Measurements from ENCODE around the gene APOBEC3A. TPM values are rescaled to one million over a fixed set of nuclear protein-coding genes. Genes with fewer than 3 reads are reported as not detected.
A peak's percentile ranks its signal among the peaks of the same experiment; 100 is the strongest.

Gene APOBEC3A
- polyA plus RNA-seq, 1 experiment, result not detected

DNA sequence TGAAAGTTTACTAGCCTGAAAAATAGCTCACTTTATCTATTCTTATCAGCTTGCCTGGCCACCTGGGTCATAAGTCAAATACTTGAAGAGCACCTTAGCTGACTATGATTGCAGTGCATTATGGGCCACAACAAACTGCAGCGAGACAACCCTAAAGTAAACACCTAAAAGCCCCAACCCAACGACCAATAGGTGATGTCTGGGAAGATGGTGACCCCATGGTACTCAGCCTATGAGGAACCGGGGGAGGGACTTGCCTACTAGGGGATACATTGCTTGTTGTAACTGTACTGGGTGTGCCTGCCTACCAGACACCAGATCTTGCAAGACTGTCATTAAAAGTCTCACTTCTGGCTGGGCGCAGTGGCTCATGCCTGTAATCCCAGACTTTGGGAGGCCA lies 35.6 kb upstream of the APOBEC3A start:
- CTCF ChIA-PET, result no interaction called here

DNA sequence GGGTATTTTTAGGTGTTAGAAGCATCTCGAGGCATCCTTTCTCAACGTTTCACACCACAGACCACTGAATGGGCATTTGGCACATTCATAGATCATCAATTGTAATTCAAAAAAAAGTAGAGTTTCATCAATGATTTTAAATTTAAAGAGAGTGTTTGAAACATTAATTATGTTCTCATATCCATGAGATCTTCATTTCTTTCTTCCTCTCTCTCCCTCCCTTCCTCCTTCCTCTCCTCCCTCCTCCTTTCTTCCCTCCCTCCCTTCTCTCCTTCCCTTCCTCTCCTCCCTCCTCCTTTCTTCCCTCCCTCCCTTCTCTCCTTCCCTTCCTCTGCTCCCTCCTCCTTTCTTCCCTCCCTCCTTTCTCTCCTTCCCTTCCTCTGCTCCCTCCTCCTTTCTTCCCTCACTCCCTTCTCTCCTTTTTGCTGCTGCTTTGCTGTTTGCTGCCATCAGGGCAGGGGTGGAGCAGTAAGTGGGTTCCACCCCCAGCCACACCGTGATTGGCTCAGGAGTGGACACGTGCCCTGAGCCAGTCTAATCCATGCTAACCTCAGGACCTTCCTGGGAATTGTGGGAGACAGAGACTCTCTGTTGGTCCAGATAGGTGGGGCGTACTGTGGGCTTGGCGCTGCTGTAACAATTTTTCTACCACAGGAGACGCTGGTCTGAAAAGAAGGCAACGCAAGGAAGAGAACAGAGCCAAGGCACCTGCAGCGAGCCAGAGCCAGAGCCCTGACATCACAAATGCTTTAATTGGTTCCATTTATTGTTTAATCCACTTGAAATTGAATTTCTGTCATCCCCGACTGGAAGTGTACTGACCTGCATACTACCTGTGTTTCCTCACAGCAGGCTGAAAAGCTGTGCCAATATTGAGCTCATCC lies 33.7 kb upstream of the APOBEC3A start:
- peak; percentile 34 for DNase-seq (ENCODE audit: low read depth)
- Histone ChIP-seq H3K4me3 (ENCODE audit: low read depth, low read length) (peak overlapping the region; percentile 0; the same call in 1 of the 2 replicates), H3K36me3 (ENCODE audit: control insufficient read depth, insufficient read depth, low read length) (no peaks in the 10 kb centered on the region), H3K27me3 (ENCODE audit: control insufficient read depth, insufficient read depth, low read length) (no peaks in the 10 kb centered on the region)
- POLR2A ChIA-PET, result no interaction called here
- CTCF ChIA-PET, result interaction anchor here (1.3 to 5.1 kb wide), 2 partner anchors 10 to 53 kb away, joined by 6 to 50 read pairs; partner anchors contain the start of gene CBX6
- TF ChIP-seq, protein P1, sequence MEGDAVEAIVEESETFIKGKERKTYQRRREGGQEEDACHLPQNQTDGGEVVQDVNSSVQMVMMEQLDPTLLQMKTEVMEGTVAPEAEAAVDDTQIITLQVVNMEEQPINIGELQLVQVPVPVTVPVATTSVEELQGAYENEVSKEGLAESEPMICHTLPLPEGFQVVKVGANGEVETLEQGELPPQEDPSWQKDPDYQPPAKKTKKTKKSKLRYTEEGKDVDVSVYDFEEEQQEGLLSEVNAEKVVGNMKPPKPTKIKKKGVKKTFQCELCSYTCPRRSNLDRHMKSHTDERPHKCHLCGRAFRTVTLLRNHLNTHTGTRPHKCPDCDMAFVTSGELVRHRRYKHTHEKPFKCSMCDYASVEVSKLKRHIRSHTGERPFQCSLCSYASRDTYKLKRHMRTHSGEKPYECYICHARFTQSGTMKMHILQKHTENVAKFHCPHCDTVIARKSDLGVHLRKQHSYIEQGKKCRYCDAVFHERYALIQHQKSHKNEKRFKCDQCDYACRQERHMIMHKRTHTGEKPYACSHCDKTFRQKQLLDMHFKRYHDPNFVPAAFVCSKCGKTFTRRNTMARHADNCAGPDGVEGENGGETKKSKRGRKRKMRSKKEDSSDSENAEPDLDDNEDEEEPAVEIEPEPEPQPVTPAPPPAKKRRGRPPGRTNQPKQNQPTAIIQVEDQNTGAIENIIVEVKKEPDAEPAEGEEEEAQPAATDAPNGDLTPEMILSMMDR (IDR thresholded peaks at IDR 0.05; ENCODE audit: insufficient read depth, low read depth, low read length), result peak; percentile 52

More for the DNA sequence above, 35.6 kb upstream of the APOBEC3A start:
- Histone ChIP-seq H3K4me3 (ENCODE audit: low read depth, low read length) (no peak overlapping the region), H3K36me3 (ENCODE audit: control insufficient read depth, insufficient read depth, low read length) (no peaks in the 10 kb centered on the region), H3K27me3 (ENCODE audit: control insufficient read depth, insufficient read depth, low read length) (peaks cover 2% of the 10 kb centered on the region; the same call in 1 of the 2 replicates)
- TF ChIP-seq, protein P1 (IDR thresholded peaks at IDR 0.05; ENCODE audit: insufficient read depth, low read depth, low read length), result no peak
- POLR2A ChIA-PET, result no interaction called here
- no peak for DNase-seq (ENCODE audit: low read depth)

DNA sequence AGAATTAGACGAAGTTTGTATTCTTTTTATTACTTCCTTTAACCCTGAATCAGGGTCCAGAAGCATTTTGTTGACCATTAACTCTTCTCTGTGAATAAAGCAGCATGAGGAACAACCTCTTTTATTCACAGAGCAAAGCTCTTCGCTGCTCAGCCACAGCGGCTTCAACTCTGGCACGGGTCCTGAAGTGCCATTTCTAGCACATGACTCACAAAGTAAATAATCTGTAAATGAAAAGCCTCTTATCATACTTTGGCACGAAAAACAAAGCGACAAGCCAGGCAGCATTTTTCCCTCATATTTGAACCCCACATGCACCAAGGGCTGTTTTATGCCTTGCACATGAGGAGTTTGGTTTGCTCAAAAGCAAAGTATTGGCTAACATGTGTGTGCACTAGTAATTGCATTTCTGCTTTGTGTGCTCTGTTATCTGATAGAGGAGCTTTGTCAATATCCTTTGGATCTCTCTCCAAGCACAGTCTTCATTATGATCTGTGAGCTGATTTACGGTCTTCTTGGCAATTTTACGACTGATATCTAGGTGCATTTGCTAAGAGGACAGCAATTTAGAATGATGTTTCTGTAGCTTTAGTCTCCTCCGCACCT lies 33.0 kb upstream of the APOBEC3A start:
- Histone ChIP-seq H3K27me3 (ENCODE audit: control insufficient read depth, insufficient read depth, low read length) (no peaks in the 10 kb centered on the region), H3K4me3 (ENCODE audit: low read depth, low read length) (peak overlapping the region; percentile 0; the same call in 1 of the 2 replicates), H3K36me3 (ENCODE audit: control insufficient read depth, insufficient read depth, low read length) (no peaks in the 10 kb centered on the region)
- POLR2A ChIA-PET, result no interaction called here
- peak; percentile 82 for DNase-seq (ENCODE audit: low read depth)
- CTCF ChIA-PET, result interaction anchor here (0.6 to 5.1 kb wide), 4 partner anchors 10 to 54 kb away, joined by 4 to 50 read pairs (median 5); partner anchors contain the start of gene CBX6
- TF ChIP-seq, protein P1 (IDR thresholded peaks at IDR 0.05; ENCODE audit: insufficient read depth, low read depth, low read length), result no peak

DNA sequence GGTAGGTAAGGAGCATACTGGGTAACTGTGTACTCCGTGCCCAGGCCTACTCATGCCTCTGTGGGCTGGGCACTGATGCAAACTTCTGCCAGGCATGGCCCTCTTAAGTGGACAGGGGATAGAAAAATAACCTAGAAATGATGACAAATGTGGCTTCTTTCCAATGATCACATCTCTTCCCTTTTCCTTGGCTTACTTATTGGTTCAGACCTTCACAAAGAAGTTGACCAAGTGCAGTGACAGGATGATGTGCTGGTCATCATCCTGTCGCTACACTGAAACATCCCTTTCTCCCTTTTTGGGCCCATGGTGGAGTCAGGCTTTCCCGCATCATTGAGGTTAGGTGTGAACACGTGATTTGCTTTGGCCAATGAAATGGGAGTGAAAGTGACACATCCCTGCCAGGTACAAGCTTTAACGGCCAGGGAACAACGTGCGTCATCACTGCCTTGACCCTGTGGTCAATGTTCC lies 31.8 kb upstream of the APOBEC3A start:
- Histone ChIP-seq H3K27me3 (ENCODE audit: control insufficient read depth, insufficient read depth, low read length) (peaks cover 2% of the 10 kb centered on the region; the same call in 1 of the 2 replicates), H3K36me3 (ENCODE audit: control insufficient read depth, insufficient read depth, low read length) (no peaks in the 10 kb centered on the region), H3K4me3 (ENCODE audit: low read depth, low read length) (no peak overlapping the region)
- TF ChIP-seq, protein P1 (IDR thresholded peaks at IDR 0.05; ENCODE audit: insufficient read depth, low read depth, low read length), result no peak
- CTCF ChIA-PET, result interaction anchor here (0.9 to 5.1 kb wide), 2 partner anchors 15 to 55 kb away, joined by 4 to 50 read pairs; partner anchors contain the start of gene CBX6
- POLR2A ChIA-PET, result no interaction called here
- no peak for DNase-seq (ENCODE audit: low read depth)

Data from BJ (cell line).